ENCODE results near the gene MPP7.

Gene MPP7

GRCh38 chr10:28282336-28282735 is 20.5 kb downstream of the MPP7 start:
- no peak for DNase-seq (ENCODE audit: insufficient read length)
- FAIRE-seq = no peak
- TF ChIP-seq POLR2AphosphoS5 (IDR thresholded peaks at IDR 0.05; ENCODE audit: low read depth, low read length) = no peak
- TF ChIP-seq POLR2A (IDR thresholded peaks at IDR 0.05; ENCODE audit: low read depth, low read length) = no peak
- no peak for TF ChIP-seq TAF1 (IDR thresholded peaks at IDR 0.05; ENCODE audit: borderline replicate concordance, low read depth, low read length)

DNA sequence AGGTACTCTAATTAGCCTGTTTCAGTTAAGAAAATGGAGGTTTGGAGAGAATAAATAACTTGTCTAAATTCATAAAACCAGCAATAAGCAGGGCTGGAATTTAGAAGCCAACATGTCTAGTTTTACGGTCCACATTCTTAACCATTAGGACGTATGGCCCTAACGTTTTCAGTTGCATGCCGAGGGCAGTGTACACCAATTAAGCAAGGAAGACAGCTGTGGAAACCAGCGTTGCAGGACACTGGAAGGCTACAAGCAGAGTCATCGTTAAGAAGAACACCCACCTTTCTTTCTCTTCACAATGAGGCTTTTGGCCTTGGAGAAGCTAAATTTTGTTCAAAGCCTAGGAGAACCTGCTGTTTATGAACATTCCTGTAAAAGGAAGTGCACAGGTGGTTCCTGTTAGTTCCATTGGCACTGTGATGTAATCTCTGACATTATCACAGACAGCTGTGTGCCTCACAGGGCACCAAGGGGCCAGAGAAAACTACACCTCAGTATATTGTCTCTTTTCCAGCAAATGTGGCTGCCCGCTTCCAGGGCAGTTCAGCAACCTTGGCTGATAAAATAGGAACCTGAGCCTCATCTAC is 21.0 kb downstream of the MPP7 start:
- DNase-seq (ENCODE audit: insufficient read length) (no peak), FAIRE-seq (no peak)
- TF ChIP-seq POLR2A (IDR thresholded peaks at IDR 0.05; ENCODE audit: low read depth, low read length) (no peak), TAF1 (IDR thresholded peaks at IDR 0.05; ENCODE audit: borderline replicate concordance, low read depth, low read length) (no peak), POLR2AphosphoS5 (IDR thresholded peaks at IDR 0.05; ENCODE audit: low read depth, low read length) (no peak)

GRCh38 chr10:28280652-28281051 is 22.2 kb downstream of the MPP7 start:
- FAIRE-seq (no peak), DNase-seq (ENCODE audit: insufficient read length) (no peak)
- TF ChIP-seq TAF1 (IDR thresholded peaks at IDR 0.05; ENCODE audit: borderline replicate concordance, low read depth, low read length) (no peak), POLR2A (IDR thresholded peaks at IDR 0.05; ENCODE audit: low read depth, low read length) (no peak), POLR2AphosphoS5 (IDR thresholded peaks at IDR 0.05; ENCODE audit: low read depth, low read length) (no peak)

- TF ChIP-seq POLR2A (IDR thresholded peaks at IDR 0.05; ENCODE audit: low read depth, low read length) (no peak), POLR2AphosphoS5 (IDR thresholded peaks at IDR 0.05; ENCODE audit: low read depth, low read length) (no peak), TAF1 (IDR thresholded peaks at IDR 0.05; ENCODE audit: borderline replicate concordance, low read depth, low read length) (no peak)
- no peak for DNase-seq (ENCODE audit: insufficient read length)
- no peak for FAIRE-seq
Measured at GRCh38 chr10:28279878-28280277, 23.0 kb downstream of the MPP7 start.

- TF ChIP-seq TAF1 (IDR thresholded peaks at IDR 0.05; ENCODE audit: borderline replicate concordance, low read depth, low read length) = no peak
- no peak for TF ChIP-seq POLR2A (IDR thresholded peaks at IDR 0.05; ENCODE audit: low read depth, low read length)
- no peak for TF ChIP-seq POLR2AphosphoS5 (IDR thresholded peaks at IDR 0.05; ENCODE audit: low read depth, low read length)
- FAIRE-seq = no peak
- DNase-seq (ENCODE audit: insufficient read length) = no peak
Measured at GRCh38 chr10:28278842-28279241, 24.0 kb downstream of the MPP7 start.

DNA sequence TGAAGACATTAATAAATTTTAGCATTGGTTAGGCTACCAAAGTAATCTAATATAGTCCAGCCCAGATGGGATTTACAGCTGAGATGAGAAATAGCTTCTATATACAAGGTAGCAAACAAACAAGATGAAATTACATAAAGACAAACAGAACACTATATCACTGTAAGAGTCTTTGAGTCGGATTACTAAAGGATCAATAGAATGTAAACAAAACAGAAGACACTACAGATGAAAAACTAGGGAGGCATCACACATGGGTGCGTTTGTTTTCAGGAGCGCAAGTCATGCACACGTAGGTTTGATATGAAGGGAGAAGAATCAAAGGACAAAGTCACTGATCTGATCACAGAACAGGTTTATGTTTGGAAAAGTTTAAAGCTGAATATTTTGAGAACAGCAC is 26.5 kb downstream of the MPP7 start:
- FAIRE-seq = no peak
- TF ChIP-seq POLR2A (IDR thresholded peaks at IDR 0.05; ENCODE audit: low read depth, low read length) (no peak), POLR2AphosphoS5 (IDR thresholded peaks at IDR 0.05; ENCODE audit: low read depth, low read length) (no peak)
- DNase-seq (ENCODE audit: insufficient read length) = no peak

DNA sequence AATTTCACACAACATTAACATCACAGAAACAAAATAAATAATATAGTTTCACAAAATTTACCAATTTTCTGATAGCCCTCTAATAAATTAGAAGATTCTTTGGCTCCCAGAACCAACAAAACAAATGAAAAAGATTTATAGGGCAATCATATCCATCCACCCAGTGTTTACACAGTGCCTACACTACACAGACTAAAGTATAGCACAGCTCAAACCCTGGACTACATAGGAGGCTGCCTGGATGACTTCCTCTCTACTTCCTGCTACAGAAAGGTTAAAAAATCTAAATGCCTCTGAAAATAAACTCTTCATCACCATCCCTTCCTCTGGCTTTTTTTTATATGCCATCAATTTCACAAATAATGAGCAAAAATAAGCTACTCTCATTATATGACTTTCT is 28.4 kb downstream of the MPP7 start:
- DNase-seq (ENCODE audit: insufficient read length) (no peak), FAIRE-seq (no peak)
- TF ChIP-seq POLR2AphosphoS5 (IDR thresholded peaks at IDR 0.05; ENCODE audit: low read depth, low read length) = no peak
- no peak for TF ChIP-seq POLR2A (IDR thresholded peaks at IDR 0.05; ENCODE audit: low read depth, low read length)

DNA sequence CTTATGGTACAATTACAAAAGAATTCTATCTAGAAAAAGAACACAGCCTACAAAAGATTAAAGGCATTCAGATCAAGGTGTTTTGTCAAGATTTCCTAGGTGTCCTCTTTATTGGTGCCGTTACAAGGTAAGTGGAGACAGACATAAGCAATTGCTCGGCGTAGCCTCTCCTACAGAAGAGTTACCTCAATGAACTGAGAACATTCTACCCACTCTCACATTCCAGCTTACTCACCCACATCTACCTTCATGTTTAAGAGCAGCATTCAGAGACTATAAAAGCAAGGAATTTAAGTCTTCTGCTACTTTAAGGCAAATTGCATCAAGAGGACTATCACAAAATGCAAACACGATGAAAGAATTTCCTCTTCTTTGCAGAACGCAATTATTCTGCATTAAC is 29.5 kb downstream of the MPP7 start:
- TF ChIP-seq POLR2A (IDR thresholded peaks at IDR 0.05; ENCODE audit: low read depth, low read length) (no peak), POLR2AphosphoS5 (IDR thresholded peaks at IDR 0.05; ENCODE audit: low read depth, low read length) (no peak), TAF1 (IDR thresholded peaks at IDR 0.05; ENCODE audit: borderline replicate concordance, low read depth, low read length) (no peak)
- FAIRE-seq = no peak
- DNase-seq (ENCODE audit: insufficient read length) = no peak

- TF ChIP-seq POLR2AphosphoS5 (IDR thresholded peaks at IDR 0.05; ENCODE audit: low read depth, low read length) (no peak), POLR2A (IDR thresholded peaks at IDR 0.05; ENCODE audit: low read depth, low read length) (no peak), TAF1 (IDR thresholded peaks at IDR 0.05; ENCODE audit: borderline replicate concordance, low read depth, low read length) (no peak)
- FAIRE-seq (no peak), DNase-seq (ENCODE audit: insufficient read length) (no peak)
Measured at GRCh38 chr10:28269842-28270456, 32.9 kb downstream of the MPP7 start.

DNA sequence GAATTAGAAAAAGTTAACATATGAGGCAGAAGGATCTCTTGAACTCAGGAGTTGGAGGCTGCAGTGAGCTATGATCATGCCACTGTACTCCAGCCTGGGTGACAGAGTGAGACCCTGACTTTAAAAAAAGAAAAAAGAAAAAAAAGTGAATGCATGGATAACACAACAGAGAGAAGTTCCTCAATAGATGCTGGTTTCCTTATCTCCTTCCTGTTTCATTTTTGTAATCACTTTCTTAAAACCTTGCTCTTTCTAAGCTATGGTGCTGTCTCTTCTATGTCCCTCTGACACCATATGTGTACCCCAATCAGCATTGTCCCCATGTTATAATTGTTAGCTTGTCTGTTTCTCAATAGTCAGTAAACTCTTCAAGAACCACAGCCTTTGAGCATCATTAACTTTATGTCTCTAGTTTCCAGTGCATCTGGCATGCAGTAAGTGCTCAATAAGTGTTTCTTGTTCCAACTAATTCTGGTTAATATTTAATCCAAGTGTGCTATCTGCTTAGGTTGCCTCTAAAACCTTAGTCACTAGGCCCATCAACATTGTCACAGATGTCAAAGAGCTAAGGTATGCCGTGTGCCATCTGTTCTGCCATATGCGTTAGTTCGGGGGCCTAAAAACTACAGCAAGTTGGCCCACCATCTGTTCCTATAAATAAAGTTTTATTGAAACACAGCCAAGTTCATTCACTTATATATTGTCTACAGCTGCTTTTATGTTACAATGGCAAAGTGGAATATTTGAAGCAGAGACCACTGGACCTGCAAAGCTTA is 36.2 kb downstream of the MPP7 start:
- TF ChIP-seq TAF1 (IDR thresholded peaks at IDR 0.05; ENCODE audit: borderline replicate concordance, low read depth, low read length) (no peak), POLR2A (IDR thresholded peaks at IDR 0.05; ENCODE audit: low read depth, low read length) (no peak), POLR2AphosphoS5 (IDR thresholded peaks at IDR 0.05; ENCODE audit: low read depth, low read length) (no peak)
- no peak for DNase-seq (ENCODE audit: insufficient read length)
- FAIRE-seq = no peak

DNA sequence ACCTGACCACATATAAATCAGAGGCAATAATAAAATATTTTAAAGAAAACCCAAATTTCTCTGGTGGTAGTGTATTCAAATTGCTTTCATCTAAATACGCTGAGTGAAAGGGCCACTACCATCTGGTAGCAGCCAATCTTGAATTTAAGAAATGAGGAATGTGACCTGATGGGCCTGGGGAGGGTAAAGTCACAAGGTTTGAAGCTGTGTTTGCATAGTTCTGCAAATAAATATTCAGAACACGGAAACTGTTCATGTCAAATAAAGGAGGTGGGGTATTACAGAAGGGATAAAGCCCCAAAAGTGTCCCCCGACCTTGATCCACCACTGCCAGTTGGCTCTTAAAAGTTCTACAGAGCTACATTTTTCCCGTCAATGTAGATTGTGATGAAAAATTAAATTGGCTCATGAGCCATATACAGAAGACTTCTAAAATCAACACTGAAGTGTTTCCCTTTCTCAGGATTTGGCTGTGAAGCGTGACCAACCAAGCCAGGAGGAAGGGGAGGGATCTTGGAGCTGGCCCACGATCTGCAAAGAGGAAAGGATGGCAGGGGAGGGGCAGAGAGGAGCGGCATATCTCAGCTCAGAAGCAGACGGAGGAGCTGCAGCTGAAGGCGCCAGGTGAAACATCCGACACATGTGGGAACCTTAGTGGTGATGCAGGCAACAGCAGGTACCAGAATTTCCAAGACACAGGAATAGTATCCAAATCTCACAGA is 39.6 kb downstream of the MPP7 start:
- no peak for FAIRE-seq
- no peak for TF ChIP-seq POLR2A (IDR thresholded peaks at IDR 0.05; ENCODE audit: low read depth, low read length)
- TF ChIP-seq TAF1 (IDR thresholded peaks at IDR 0.05; ENCODE audit: borderline replicate concordance, low read depth, low read length) = no peak
- TF ChIP-seq POLR2AphosphoS5 (IDR thresholded peaks at IDR 0.05; ENCODE audit: low read depth, low read length) = no peak
- DNase-seq (ENCODE audit: insufficient read length) = no peak

All from GM12892 (cell line).